SKM-1 (cell line): ENCODE measurements around the gene MSI2.

Source experiments
- DNase-seq: peaks from one replicate; lab custom pipeline; 2025; ENCODE audit not compliant: unreplicated experiment; lab: John Stamatoyannopoulos, UW

The MSI2 gene

DNA sequence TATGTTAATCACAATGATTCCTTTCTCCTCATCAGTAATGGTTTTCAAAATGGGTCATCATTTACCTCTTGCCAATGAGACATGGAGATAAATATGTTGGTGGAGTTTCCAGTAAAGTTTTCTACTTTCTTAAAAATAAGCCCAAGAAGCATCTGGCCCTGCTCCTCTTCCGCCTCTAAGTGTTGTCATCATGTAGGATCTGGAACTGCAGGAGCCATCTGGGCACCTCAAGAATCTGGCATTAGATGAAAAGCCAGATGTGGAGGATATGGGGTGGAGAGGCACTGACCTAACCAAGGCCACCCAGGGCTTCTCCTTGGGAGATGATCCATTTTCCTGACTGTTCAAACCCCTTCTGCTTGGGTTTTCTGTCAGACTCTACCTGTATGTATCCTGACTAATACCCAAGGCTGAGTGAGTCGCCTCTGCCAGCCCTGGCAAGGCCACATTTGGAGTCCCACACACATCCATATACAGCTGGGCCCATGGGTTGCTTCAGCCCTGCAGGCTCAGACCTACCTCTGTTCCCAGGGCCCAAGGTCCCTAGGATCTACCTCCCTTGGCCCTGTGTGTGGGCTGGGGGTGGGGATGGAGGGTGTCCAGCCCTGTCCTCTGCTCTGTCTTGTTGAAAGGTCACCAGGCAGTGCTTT, 464.2 kb downstream of the MSI2 start:
- DNase-seq: no peak

DNA sequence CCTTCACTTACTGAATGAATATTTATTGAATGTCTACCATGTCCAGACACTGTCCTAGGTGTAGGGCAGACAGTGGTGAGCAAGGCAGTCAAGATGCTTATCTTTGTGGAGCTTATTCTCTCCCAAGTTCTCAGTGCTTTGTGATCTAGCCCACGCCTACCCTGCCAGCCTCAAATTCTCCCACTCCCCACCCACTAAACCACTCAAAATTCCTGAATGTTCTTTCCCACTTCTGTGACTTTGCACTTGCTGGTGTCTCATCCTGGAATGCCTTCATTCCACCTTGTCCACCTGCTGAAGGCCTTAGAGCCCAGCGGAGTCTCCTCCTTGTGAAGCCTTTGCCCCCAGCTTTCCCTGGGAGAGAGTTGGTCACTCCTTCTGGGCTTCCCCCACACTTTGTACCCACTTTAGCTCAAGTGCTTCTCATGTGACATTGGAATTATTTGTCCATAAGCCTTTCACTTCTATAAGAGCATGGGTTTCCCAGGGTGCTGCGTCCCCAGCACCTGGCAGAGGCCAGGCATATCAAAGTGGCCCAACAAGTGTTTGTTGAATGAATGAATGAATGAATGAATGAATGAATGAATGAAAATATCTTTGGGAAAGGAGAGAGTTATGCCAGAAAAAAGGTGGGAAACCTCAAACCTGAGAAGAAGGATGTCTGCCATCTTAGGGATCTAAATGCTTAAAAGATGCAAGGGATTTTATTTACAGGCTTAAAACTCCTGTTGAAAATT, 465.8 kb downstream of the MSI2 start:
- DNase-seq: no peak

DNA sequence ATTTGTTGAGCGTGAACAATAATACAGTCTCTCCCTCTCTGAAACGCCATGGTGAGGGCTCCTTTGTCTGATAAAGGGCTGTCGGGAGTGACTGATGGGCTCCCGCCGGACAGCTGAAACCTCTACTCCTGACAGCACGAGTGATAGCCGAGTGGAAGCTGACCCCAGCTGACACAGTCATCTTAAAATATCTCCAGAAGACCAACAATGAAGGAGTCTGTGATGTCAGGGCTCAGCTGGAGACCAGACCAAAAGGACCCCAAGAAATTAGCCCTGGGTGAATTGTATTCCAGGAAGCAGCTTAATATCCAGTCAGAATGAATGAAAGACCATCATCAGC, 466.4 kb downstream of the MSI2 start:
- DNase-seq: no peak

DNA sequence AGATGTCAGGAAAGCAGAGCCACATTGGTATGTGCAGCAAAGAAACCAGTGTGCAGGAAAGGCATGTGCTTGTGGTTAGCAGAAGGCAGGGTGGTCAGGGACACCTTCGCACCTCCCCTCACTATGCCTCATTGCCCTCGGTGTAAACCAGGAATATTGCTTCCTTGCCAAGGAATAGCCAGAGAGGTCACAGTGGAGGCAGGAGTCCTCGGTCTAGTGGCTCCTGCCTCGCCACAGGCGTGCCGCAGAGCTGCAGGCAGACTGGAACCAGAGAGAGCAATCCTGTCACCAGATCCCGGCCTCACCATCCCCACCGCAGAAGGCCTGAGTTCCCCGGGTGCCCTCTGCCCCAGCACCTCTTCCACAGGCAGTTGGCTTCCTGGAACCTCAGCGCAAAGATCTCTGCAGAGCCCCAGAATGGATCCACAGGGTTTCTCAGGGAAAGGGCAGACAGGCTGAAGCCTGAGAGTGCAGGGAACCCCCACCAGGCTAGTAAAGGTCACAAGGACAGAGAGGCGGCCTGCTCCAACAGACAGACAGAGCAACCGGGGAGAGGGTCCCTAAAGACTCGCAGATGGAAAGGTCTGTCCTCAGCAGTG, 467.2 kb downstream of the MSI2 start:
- no peak for DNase-seq

DNA sequence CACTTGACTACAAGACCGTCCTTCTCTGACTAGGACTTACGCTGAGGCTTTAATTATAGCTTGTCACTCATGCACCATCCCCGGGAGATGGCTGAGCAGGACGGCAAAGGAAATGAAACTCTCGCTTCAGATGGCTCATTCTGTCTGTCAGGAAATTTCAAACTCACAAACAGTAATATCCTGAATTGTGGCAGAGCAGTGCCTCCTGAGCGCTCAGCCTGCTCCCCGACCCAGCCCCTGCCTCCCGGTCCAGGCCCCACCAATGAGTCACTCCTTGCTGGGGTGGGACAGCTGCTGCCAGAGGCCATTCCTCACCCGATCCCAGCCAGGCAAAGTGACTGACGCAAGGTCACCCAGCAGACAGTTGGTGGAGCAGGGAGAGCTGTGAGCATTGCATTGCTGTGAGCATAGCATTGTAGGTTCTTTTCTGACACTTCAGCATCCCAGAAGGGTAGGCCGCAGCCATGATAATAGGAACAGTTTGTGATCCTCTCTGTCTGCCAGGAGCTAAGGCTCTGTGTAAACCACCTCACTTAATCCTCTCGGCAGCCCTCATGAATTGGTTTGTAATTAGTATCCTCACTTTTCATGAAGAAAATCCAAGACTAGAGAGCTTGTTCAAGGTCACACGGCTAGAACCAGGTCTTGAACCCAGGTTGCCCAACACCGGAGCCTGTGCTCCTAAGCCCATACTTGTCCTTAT, 467.9 kb downstream of the MSI2 start:
- DNase-seq: no peak

DNA sequence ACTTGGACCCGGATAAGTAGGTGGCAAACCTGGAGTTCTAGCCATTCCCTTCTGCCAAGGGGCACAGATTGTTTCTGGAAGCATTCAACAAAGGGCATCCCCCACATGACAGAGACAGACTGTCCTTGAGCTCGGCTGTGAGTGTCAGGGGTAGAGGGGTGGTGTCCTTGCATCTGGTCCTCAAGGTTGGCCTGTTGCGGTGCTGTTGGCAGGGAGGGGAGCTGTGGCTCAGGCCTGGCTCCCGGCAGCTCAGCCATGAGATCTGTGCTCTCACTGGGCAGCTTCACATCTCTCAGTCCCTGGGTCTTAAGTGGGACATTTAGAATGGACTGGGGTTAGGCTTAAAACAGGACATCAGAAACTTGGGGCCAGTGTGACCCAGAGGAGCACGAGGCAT, 468.4 kb downstream of the MSI2 start:
- no peak for DNase-seq

DNA sequence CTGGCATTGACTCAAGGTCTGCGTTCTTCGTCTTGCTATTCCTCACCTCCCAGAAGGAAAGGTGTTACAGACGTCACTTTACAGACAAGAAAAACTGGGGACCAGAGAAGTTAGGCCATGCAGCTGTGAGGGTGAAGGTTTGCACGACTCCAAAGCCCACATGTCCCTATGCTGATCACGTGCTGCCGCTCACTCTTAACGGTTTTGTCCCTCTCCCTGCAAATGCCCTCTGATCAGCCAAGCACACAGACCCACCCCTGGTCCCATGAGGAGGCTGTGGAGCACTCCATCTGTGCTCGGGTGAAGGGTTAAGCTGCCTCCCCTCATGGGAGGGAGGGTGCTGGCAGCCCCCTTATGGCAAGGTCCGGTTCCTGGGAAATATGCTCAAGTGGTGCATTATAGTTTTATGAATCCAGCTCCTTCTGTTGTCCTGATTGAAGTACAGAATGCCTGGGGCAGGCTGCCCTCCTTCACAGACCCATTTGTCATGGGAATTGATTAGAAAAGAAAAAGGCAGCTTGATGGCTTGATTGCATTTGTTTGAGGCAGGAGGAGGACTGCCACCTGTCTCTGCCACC, 470.0 kb downstream of the MSI2 start:
- DNase-seq: no peak

DNA sequence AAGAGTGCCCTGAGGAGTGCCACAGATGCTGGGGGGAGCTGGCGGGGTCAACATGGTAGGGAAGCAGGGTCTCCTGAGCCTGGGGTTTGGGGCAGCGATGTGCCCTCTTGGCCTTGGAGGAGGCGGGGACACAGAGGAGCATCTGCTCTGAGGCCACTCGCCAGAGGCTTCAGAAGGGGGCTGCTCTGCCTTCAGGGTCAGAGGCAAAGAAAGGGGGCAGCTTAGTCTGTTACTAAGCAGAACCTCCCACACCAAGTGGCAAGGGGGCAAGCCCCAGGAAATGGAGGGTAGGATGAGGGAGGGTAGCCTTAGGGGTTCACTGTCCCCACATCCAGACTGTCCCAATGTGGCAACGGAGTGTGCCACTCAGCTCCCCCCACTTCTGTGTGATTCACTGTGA, 470.5 kb downstream of the MSI2 start:
- no peak for DNase-seq

DNA sequence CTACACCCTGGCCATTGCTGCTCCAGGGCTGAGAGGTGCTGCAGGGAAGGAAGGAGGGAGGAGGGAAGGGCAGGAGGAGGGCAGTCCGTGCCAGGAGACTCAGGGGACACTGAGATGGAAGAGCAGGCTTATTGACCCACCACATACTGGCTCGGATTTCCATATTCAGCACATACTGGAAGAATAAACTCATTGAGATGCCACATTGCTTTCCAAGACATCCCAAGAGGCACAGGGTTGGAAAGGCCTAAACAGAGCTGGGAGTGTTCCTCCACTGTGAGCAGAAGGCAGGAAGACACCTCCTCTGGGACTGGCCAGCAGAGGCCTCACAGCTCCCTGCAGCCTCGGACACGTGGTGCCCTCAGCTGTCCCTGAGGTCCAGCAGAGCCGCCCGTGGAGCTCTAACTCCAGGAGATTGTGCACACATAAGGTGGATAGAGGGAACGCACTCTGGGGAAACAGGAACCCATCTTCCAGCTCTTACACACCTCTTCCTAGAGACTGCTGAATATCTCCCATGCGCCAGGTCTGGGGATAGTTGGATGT, 471.4 kb downstream of the MSI2 start:
- DNase-seq: no peak

DNA sequence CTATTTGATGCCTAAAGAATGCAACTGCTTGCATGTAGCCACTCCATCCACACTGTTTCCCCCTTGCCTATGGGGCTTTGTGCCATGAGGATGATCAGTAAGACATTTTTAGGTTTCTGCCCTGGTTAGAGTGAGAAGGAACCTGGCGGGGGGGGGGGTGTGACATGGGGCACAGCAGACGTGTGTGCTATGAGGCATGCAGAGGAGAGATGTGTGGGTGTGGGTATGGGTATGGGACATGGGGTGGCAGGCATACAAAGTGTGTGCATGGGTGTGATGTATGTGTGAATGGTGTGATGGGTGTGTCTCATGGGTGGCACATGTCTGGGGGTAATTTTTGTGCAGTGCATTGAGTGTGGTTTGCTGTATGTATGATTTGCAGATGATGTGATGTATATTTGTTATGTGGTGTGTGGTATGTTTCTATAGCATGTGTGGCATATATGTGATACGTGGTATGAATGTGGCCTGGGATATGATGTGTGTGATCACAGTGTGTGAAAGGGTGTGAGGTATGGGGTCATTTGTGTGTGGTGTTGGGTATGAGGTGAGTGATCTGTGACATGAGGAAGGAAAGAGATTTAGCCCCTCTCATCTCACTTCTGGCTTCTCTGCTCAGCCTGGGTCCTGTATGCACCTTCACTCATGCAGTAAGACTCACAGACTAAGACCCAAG, 473.8 kb downstream of the MSI2 start:
- no peak for DNase-seq

DNA sequence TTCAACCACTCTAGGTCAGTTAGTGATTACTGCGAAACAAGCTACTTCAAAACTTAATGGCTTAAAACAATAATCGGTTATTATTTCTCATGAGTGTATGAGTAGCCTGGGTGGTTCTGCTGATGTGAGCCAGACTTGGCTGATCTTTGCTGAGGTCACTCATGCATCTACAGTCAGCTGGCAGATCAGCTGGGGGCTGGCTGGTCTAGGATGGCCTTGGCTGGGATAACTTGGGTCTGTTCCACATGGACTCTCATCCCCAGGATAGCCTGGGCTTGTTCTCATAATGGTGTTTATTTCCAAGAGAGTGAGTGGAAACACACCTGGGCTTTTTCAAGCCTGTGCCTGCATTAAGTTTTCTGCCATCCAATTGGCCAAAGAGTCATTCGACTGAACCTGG, 475.7 kb downstream of the MSI2 start:
- no peak for DNase-seq

DNA sequence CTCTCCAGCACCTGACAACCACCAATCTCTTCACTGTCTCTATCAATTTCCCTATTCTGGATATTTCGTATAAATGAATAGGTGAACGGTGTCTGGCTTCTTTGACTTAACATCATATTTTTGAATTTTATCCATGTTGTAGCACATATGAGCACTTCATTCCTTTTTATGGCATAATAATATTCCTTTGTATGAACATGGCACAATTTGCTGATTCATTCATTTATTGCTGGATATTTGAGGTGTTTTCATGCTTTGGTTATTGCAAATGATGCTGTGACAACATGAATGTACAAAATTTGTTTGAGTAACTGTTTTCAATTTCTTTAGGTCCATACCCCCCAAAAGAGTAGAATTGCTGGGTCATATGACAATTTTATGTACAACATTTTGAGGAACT, 476.8 kb downstream of the MSI2 start:
- DNase-seq: no peak
